Measurements from ENCODE around the gene GSTT2. TPM values are rescaled to one million over a fixed set of nuclear protein-coding genes. Genes with fewer than 3 reads are reported as not detected.

The GSTT2 gene
- total and polyA plus RNA-seq, 2 donors (not counting 3 experiments of a cell fraction or from before 2014, with no cell fraction given): 3.0 TPM; not detected in 1

DNA sequence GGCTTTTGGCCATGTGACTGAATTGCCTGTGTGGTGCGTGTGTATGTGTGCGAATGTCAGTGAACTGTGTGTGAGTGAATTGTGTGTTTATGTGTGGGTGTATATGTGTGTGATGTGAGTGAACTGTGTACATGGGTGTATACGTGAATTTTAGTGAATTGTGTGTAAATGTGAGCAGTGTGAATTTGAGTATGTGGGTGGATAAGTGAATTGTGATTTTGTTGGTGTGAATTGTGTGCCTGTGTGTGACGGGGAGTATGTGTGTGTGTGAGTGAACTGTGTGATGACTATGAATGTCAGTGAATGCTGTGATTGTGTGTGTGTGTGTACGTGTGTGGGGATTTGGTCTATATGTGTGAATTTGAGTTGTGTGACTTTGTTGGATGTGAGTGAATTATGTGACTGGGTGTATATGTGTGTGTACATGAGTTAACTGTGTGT lies 9.7 kb upstream of the GSTT2 start:
- POLR2A ChIA-PET: no interaction called here
- no peak overlapping the region for H3K27ac ChIP-seq (ENCODE audit: insufficient read depth, low read depth, low read length)
- TF ChIP-seq POLR2AphosphoS5 (IDR thresholded peaks at IDR 0.05; ENCODE audit: insufficient read depth, low read depth, low read length) (no peak), CTCF (IDR thresholded peaks at IDR 0.05; ENCODE audit: extremely low read depth in 1 of 2, insufficient read depth in 1 of 2, low read depth in 1 of 2, low read length in 2 of 2) (no peak), FOS (IDR thresholded peaks at IDR 0.05; ENCODE audit: borderline replicate concordance, insufficient read depth, low read length) (no peak), MYC (IDR thresholded peaks at IDR 0.05; ENCODE audit: low read depth, low read length) (no peak), POLR2A (IDR thresholded peaks at IDR 0.05; ENCODE audit: low read depth, low read length) (no peak), JUN (IDR thresholded peaks at IDR 0.05; ENCODE audit: borderline replicate concordance, insufficient read depth, insufficient read length, low read depth) (no peak), EZH2 (IDR thresholded peaks at IDR 0.05; ENCODE audit: borderline replicate concordance, low read depth, low read length, severe bottlenecking) (no peak), GATA2 (IDR thresholded peaks at IDR 0.05; ENCODE audit: insufficient read depth, insufficient read length, low read depth, low read length) (no peak)
- TF ChIP-seq, protein P1, sequence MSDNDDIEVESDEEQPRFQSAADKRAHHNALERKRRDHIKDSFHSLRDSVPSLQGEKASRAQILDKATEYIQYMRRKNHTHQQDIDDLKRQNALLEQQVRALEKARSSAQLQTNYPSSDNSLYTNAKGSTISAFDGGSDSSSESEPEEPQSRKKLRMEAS (IDR thresholded peaks at IDR 0.05; ENCODE audit: insufficient read depth, insufficient read length): no peak
- intact Hi-C loops (cut with micrococcal nuclease): no loop called here
- dilution Hi-C loops (cut with MboI; ENCODE audit: extremely low pct_ligation_motif_present, low sequenced_read_pairs): no loop called here
- H3K4me1 ChIP-seq (ENCODE audit: control insufficient read depth, extremely low read depth, insufficient read depth, low read length): no peaks in the 10 kb centered on the region
- no peak overlapping the region for H3K4me2 ChIP-seq (ENCODE audit: insufficient read depth, low read length)
- no peaks in the 10 kb centered on the region for H3K27me3 ChIP-seq (ENCODE audit: control insufficient read depth in 2 of 2, insufficient read depth in 2 of 2, low read length in 2 of 2)
- peaks cover 2 to 16% of the 10 kb centered on the region in 2 experiments for H3K36me3 ChIP-seq (ENCODE audit: control insufficient read depth in 2 of 2, extremely low read depth in 1 of 2, insufficient read depth in 2 of 2, low read length in 2 of 2)
- no peak for DNase-seq (ENCODE audit: low read depth, low spot score)
- peaks cover 13% of the 10 kb centered on the region for H3K79me2 ChIP-seq (ENCODE audit: control insufficient read depth, insufficient read depth, low read length)
- no TSS peak for BruUV-seq (replicated peaks)
- H4K20me1 ChIP-seq (replicated peaks; ENCODE audit: control insufficient read depth, extremely low read depth, insufficient read depth, low read length): no peaks in the 10 kb centered on the region
- CTCF ChIA-PET: no interaction called here
- H3K4me3 ChIP-seq (replicated peaks in 1 of 3; ENCODE audit: insufficient read depth in 1 of 3, low read depth in 1 of 3, low read length in 3 of 3): no peak overlapping the region
- H3K9me3 ChIP-seq (replicated peaks; ENCODE audit: control insufficient read depth, insufficient read depth, low read length): no peaks in the 10 kb centered on the region
- no peak overlapping the region for H2AFZ ChIP-seq (ENCODE audit: low read depth, low read length)
- FAIRE-seq: no peak
- H3K9me1 ChIP-seq (replicated peaks; ENCODE audit: control insufficient read depth, extremely low read depth, insufficient read depth, low read length): no peaks in the 10 kb centered on the region
- no peak overlapping the region for H3K9ac ChIP-seq (replicated peaks; ENCODE audit: extremely low read depth, insufficient read depth, low read length)

Measured in endothelial cell of umbilical vein (primary cell).